LNCaP clone FGC (cell line): ENCODE results near the gene SLC6A4.
"Not testable (repeated sequence)": the region's sequence is repeated elsewhere in the genome, so short reads cannot be mapped to it uniquely, and the experiment has no call there.

Experiments used
- DNase-seq: peaks from one replicate; pipeline ENCODE4 v3.0.0-alpha.2; 2011; ENCODE audit warnings: low read depth
- H3K4me3 ChIP-seq: 2 replicates; pipeline ENCODE4 v1.5.1; 2011; ENCODE audit warnings: mild to moderate bottlenecking, low read depth, low read length, control low read depth
- CTCF ChIP-seq: IDR thresholded peaks from 2 replicates; pipeline ENCODE4 v1.5.1; 2012; ENCODE audit warnings: mild to moderate bottlenecking; ENCODE audit not compliant: control insufficient read depth, insufficient read depth; ENCODE audit errors: extremely low read depth

SLC6A4 gene

GRCh38 chr17:30211371-30211770, 24.1 kb downstream of the SLC6A4 start:
- no peak overlapping the region for H3K4me3 ChIP-seq
- DNase-seq: no peak
- no peak for TF ChIP-seq CTCF

GRCh38 chr17:30210901-30211300, 24.6 kb downstream of the SLC6A4 start:
- no peak for TF ChIP-seq CTCF
- H3K4me3 ChIP-seq: no peak overlapping the region
- no peak for DNase-seq

- no peak for DNase-seq
- H3K4me3 ChIP-seq: no peak overlapping the region
- TF ChIP-seq CTCF: no peak
Measured at GRCh38 chr17:30210366-30210765, 25.1 kb downstream of the SLC6A4 start.

GRCh38 chr17:30209930-30210329, 25.6 kb downstream of the SLC6A4 start:
- H3K4me3 ChIP-seq: no peak overlapping the region
- no peak for DNase-seq
- no peak for TF ChIP-seq CTCF

DNA sequence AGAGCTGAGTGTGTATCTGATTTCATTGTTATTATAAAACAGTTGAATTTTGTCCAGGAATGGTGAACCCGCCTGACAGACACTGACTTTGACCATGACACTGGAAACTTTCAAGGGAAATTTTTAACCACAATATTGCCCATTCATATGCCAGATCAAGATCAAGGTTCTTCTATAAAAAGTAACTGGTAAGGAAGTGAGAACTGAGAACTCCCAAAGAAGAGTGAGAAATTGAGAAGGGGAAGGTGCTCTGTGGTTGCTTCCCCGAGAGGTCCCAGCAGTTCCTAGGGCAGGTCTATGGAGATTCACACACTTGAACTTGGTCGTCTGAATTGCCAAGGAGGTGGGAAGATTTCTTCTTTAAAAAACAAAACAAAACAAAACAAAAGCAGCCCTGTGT, 27.3 kb downstream of the SLC6A4 start:
- TF ChIP-seq CTCF: no peak
- DNase-seq: no peak
- no peak overlapping the region for H3K4me3 ChIP-seq

GRCh38 chr17:30207655-30208054, 27.8 kb downstream of the SLC6A4 start:
- no peak for TF ChIP-seq CTCF
- no peak overlapping the region for H3K4me3 ChIP-seq
- no peak for DNase-seq

DNA sequence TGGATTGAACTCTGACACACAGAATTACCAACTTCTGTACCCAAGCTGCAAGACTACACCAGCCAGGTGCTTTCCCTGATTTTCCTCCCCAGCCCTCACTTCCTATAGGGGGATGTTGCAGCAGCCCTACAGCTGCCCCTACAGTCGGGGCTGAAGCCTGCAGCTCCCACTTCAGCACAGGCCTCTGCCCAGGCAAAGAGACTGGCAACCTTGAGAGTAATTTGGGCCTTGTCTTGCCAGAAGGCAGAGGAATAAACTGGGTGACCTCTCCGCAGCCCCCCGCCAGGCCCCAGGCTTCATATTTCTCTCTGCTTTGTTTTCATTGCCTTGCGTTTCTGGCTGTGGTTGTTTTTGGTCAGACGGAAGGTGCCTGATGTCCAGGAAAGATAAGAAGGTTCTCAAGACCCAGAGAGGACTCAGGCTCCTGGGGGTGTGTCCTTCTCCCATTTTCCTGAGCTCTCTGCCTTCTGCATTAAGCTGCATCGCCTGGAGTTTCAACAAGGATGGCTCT, 32.0 kb downstream of the SLC6A4 start:
- no peak overlapping the region for H3K4me3 ChIP-seq
- TF ChIP-seq CTCF: no peak
- no peak for DNase-seq

- not testable (repeated sequence) for H3K4me3 ChIP-seq, DNase-seq
Measured at GRCh38 chr17:30200656-30201055, 34.8 kb downstream of the SLC6A4 start.
